ENCODE measurements around the gene NABP2.

Gene NABP2

GRCh38 chr12:56224102-56224701 is at the start of gene NABP2:
TSS of gene NABP2 (plus strand) at chr12:56224342. CDS start at chr12:56224857, 515 bp downstream.
- Histone ChIP-seq H3K4me3 (ENCODE audit: low read depth, low read length) (peak within 1 kb of the TSS; percentile 77), H3K36me3 (replicated peaks) (no peaks in the 10 kb centered on the region), H3K27ac (peak within 1 kb of the TSS; percentile 30), H3K27me3 (replicated peaks) (no peaks in the 10 kb centered on the region)
- in situ Hi-C loops (cut with HindIII; ENCODE audit: low pct_ligation_motif_present, low sequenced_read_pairs) = no loop called here
- TF ChIP-seq, protein P1, sequence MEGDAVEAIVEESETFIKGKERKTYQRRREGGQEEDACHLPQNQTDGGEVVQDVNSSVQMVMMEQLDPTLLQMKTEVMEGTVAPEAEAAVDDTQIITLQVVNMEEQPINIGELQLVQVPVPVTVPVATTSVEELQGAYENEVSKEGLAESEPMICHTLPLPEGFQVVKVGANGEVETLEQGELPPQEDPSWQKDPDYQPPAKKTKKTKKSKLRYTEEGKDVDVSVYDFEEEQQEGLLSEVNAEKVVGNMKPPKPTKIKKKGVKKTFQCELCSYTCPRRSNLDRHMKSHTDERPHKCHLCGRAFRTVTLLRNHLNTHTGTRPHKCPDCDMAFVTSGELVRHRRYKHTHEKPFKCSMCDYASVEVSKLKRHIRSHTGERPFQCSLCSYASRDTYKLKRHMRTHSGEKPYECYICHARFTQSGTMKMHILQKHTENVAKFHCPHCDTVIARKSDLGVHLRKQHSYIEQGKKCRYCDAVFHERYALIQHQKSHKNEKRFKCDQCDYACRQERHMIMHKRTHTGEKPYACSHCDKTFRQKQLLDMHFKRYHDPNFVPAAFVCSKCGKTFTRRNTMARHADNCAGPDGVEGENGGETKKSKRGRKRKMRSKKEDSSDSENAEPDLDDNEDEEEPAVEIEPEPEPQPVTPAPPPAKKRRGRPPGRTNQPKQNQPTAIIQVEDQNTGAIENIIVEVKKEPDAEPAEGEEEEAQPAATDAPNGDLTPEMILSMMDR (IDR thresholded peaks at IDR 0.05; ENCODE audit: low read depth, low read length, missing control alignments) = peak; percentile 80
- DNase-seq = peak; percentile 98

DNA sequence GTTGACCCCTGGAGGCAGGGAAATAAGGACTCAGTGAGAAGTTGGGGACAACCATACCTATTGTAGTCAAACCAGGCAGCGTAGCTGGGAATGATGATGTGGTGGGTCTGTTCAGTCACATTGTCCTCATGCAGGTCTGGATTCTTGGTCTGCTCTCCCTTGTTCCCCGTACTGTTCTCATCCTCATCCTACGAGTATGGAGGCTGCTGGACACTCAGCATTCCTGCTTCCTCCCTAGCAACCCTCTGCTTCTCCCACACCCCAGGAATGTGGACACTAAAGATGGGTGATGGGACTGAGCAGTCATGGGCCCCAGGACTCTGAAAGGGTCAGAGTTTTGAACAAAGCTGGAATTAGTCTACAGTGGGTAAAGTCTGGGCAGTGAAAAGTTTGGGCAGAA is 45.8 kb upstream of the NABP2 start:
- in situ Hi-C loops (cut with HindIII; ENCODE audit: low pct_ligation_motif_present, low sequenced_read_pairs) = no loop called here
- DNase-seq = no peak
- Histone ChIP-seq H3K36me3 (replicated peaks) (peaks cover 75% of the 10 kb centered on the region), H3K4me3 (ENCODE audit: low read depth, low read length) (no peak overlapping the region), H3K27ac (no peak overlapping the region), H3K27me3 (replicated peaks) (no peaks in the 10 kb centered on the region)
- TF ChIP-seq, protein P1 (IDR thresholded peaks at IDR 0.05; ENCODE audit: low read depth, low read length, missing control alignments) = no peak

- no peak for DNase-seq
- Histone ChIP-seq H3K27ac (no peak overlapping the region), H3K36me3 (replicated peaks) (peaks cover 34% of the 10 kb centered on the region), H3K27me3 (replicated peaks) (no peaks in the 10 kb centered on the region), H3K4me3 (ENCODE audit: low read depth, low read length) (no peak overlapping the region)
- in situ Hi-C loops (cut with HindIII; ENCODE audit: low pct_ligation_motif_present, low sequenced_read_pairs) = loop anchor here (5.0 kb wide), 1 partner anchor 70 kb away; the partner anchor contains the start of genes RPL41 and ZC3H10
- TF ChIP-seq, protein P1 (IDR thresholded peaks at IDR 0.05; ENCODE audit: low read depth, low read length, missing control alignments) = no peak
Observed at GRCh38 chr12:56186957-56187356, 37.2 kb upstream of the NABP2 start.

- H3K4me3 ChIP-seq (ENCODE audit: low read depth, low read length) = peak overlapping the region; percentile 76
- H3K27me3 ChIP-seq (replicated peaks) = no peaks in the 10 kb centered on the region
- TF ChIP-seq, protein P1 (IDR thresholded peaks at IDR 0.05; ENCODE audit: low read depth, low read length, missing control alignments) = no peak
- no peak overlapping the region for H3K27ac ChIP-seq
- peaks cover 25% of the 10 kb centered on the region for H3K36me3 ChIP-seq (replicated peaks)
- no peak for DNase-seq
- in situ Hi-C loops (cut with HindIII; ENCODE audit: low pct_ligation_motif_present, low sequenced_read_pairs) = loop anchor here (5.0 kb wide), 1 partner anchor 71 kb away; the partner anchor contains the start of genes RPL41 and ZC3H10
Observed at GRCh38 chr12:56188131-56188777, 35.9 kb upstream of the NABP2 start.

GRCh38 chr12:56188778-56189098 is 35.4 kb upstream of the NABP2 start:
- peak overlapping the region; percentile 76 for H3K4me3 ChIP-seq (ENCODE audit: low read depth, low read length)
- H3K36me3 ChIP-seq (replicated peaks) = peaks cover 21% of the 10 kb centered on the region
- no peaks in the 10 kb centered on the region for H3K27me3 ChIP-seq (replicated peaks)
- DNase-seq = no peak
- TF ChIP-seq, protein P1 (IDR thresholded peaks at IDR 0.05; ENCODE audit: low read depth, low read length, missing control alignments) = no peak
- no peak overlapping the region for H3K27ac ChIP-seq
- in situ Hi-C loops (cut with HindIII; ENCODE audit: low pct_ligation_motif_present, low sequenced_read_pairs) = loop anchor here (5.0 kb wide), 1 partner anchor 71 kb away; the partner anchor contains the start of genes RPL41 and ZC3H10
